Measurements from ENCODE around the gene DSCAM. TPM values are rescaled to one million over a fixed set of nuclear protein-coding genes. Genes with fewer than 3 reads are reported as not detected.

DSCAM gene
- total and polyA plus RNA-seq, 2 donors (not counting 1 experiment from before 2014, with no cell fraction given): not detected

- H3K9me3 Mint-ChIP-seq (ENCODE audit: insufficient read depth): no peaks in the 10 kb centered on the region
- intact Hi-C loops (cut with micrococcal nuclease): no loop called here
- Histone ChIP-seq H3K79me2 (ENCODE audit: control insufficient read depth, insufficient read depth, low read length) (no peaks in the 10 kb centered on the region), H3K27me3 (replicated peaks in 1 of 4; ENCODE audit: control extremely low read depth in 1 of 4, control insufficient read depth in 3 of 4, insufficient read depth in 4 of 4, low read length in 3 of 4) (no peaks in the 10 kb centered on the region), H3K36me3 (replicated peaks in 1 of 2; ENCODE audit: control extremely low read depth in 1 of 2, control insufficient read depth in 1 of 2, extremely low read depth in 1 of 2, insufficient read depth in 2 of 2, low read length in 1 of 2) (no peaks in the 10 kb centered on the region), H3K4me3 (ENCODE audit: control extremely low read depth in 1 of 5, extremely low read depth in 1 of 5, insufficient read depth in 1 of 5, low read depth in 2 of 5, low read length in 4 of 5) (no peak overlapping the region), H3K4me2 (replicated peaks; ENCODE audit: low read depth, low read length, poor library complexity, severe bottlenecking) (no peak overlapping the region), H3K27ac (ENCODE audit: low read length in 2 of 2) (no peak overlapping the region), H3K4me1 (ENCODE audit: control insufficient read depth in 2 of 2, insufficient read depth in 2 of 2, low read length in 2 of 2) (no peaks in the 10 kb centered on the region), H3K9me3 (ENCODE audit: control extremely low read depth in 1 of 3, control insufficient read depth in 2 of 3, insufficient read depth in 1 of 3, low read length in 2 of 3) (peaks cover 0 to 4% (median 0%) of the 10 kb centered on the region in 3 donors), H3K9ac (ENCODE audit: low read length) (no peak overlapping the region), H4K20me1 (ENCODE audit: control insufficient read depth, insufficient read depth, low read length, poor library complexity, severe bottlenecking) (no peaks in the 10 kb centered on the region), H2AFZ (ENCODE audit: insufficient read depth, low read depth, low read length, poor library complexity, severe bottlenecking) (no peak overlapping the region)
- 60% methylated on average over 1 of the region's 5 CpGs for whole genome bisulfite sequencing (ENCODE audit: insufficient coverage)
- H3K4me3 Mint-ChIP-seq: no peak overlapping the region
- no peak for TF ChIP-seq CTCF (IDR thresholded peaks at IDR 0.05)
- TF ChIP-seq EZH2 (IDR thresholded peaks at IDR 0.05; ENCODE audit: borderline replicate concordance, insufficient read depth, low read depth, low read length, poor library complexity, severe bottlenecking): no peak
- DNase-seq (no peak), ATAC-seq (ENCODE audit: low read depth) (no peak)
- no peak overlapping the region for H3K27ac Mint-ChIP-seq
- no peaks in the 10 kb centered on the region for H3K27me3 Mint-ChIP-seq
- H3K4me1 Mint-ChIP-seq: no peaks in the 10 kb centered on the region
- CTCF ChIA-PET: no interaction called here
- POLR2A ChIA-PET: no interaction called here
Observed at GRCh38 chr21:40668555-40669275, 178.2 kb downstream of the DSCAM start.

- ChIA-PET CTCF (no interaction called here), POLR2A (no interaction called here)
- H4K20me1 ChIP-seq (ENCODE audit: control insufficient read depth, insufficient read depth, low read length, poor library complexity, severe bottlenecking): no peaks in the 10 kb centered on the region
- Mint-ChIP-seq H3K4me3 (no peak overlapping the region), H3K27me3 (no peaks in the 10 kb centered on the region), H3K9me3 (ENCODE audit: insufficient read depth) (no peaks in the 10 kb centered on the region), H3K27ac (no peak overlapping the region), H3K4me1 (no peaks in the 10 kb centered on the region)
- H3K27me3 ChIP-seq (replicated peaks in 1 of 4; ENCODE audit: control extremely low read depth in 1 of 4, control insufficient read depth in 3 of 4, insufficient read depth in 4 of 4, low read length in 3 of 4): no peaks in the 10 kb centered on the region
- H3K27ac ChIP-seq (ENCODE audit: low read length in 2 of 2): no peak overlapping the region
- DNase-seq (no peak), ATAC-seq (ENCODE audit: low read depth) (no peak)
- WGBS (ENCODE audit: insufficient coverage): 78% methylated on average over 1 of the region's 1 CpG
- no peak overlapping the region for H3K4me3 ChIP-seq (ENCODE audit: control extremely low read depth in 1 of 5, extremely low read depth in 1 of 5, insufficient read depth in 1 of 5, low read depth in 2 of 5, low read length in 4 of 5)
- H3K36me3 ChIP-seq (replicated peaks in 1 of 2; ENCODE audit: control extremely low read depth in 1 of 2, control insufficient read depth in 1 of 2, extremely low read depth in 1 of 2, insufficient read depth in 2 of 2, low read length in 1 of 2): no peaks in the 10 kb centered on the region
- H2AFZ ChIP-seq (ENCODE audit: insufficient read depth, low read depth, low read length, poor library complexity, severe bottlenecking): no peak overlapping the region
- no peaks in the 10 kb centered on the region for H3K79me2 ChIP-seq (ENCODE audit: control insufficient read depth, insufficient read depth, low read length)
- peaks cover 0 to 4% (median 0%) of the 10 kb centered on the region in 3 donors for H3K9me3 ChIP-seq (ENCODE audit: control extremely low read depth in 1 of 3, control insufficient read depth in 2 of 3, insufficient read depth in 1 of 3, low read length in 2 of 3)
- TF ChIP-seq EZH2 (IDR thresholded peaks at IDR 0.05; ENCODE audit: borderline replicate concordance, insufficient read depth, low read depth, low read length, poor library complexity, severe bottlenecking) (no peak), CTCF (IDR thresholded peaks at IDR 0.05) (no peak)
- no peak overlapping the region for H3K4me2 ChIP-seq (replicated peaks; ENCODE audit: low read depth, low read length, poor library complexity, severe bottlenecking)
- no peak overlapping the region for H3K9ac ChIP-seq (ENCODE audit: low read length)
- intact Hi-C loops (cut with micrococcal nuclease): no loop called here
- no peaks in the 10 kb centered on the region for H3K4me1 ChIP-seq (ENCODE audit: control insufficient read depth in 2 of 2, insufficient read depth in 2 of 2, low read length in 2 of 2)
Observed at GRCh38 chr21:40667967-40668366, 179.0 kb downstream of the DSCAM start.
